Breast epithelium (tissue), 3 donors: ENCODE data around the gene ZCCHC14.

Source experiments
- POLR2A ChIP-seq: fragments of 450-650 bp; IDR thresholded peaks from one replicate; pipeline ENCODE4 v1.6.1; 2016; ENCODE audit warnings: antibody characterized with exemption, mild to moderate bottlenecking, moderate library complexity
- POLR2AphosphoS5 ChIP-seq, 3 donors: sonication (generic); formaldehyde crosslinking; IDR thresholded peaks; one replicate each; pipeline ENCODE4 v1.6.1; 2017; ENCODE audit warnings: antibody characterized with exemption in 3 of 3
- TF ChIP-seq, protein P1 (sequence below), 3 donors: fragments of 450-650 bp; IDR thresholded peaks; one replicate each; pipeline ENCODE4 v1.5.1; 2016 to 2017; ENCODE audit warnings: antibody characterized with exemption in 3 of 3, mild to moderate bottlenecking in 3 of 3, moderate library complexity in 3 of 3

DNA sequence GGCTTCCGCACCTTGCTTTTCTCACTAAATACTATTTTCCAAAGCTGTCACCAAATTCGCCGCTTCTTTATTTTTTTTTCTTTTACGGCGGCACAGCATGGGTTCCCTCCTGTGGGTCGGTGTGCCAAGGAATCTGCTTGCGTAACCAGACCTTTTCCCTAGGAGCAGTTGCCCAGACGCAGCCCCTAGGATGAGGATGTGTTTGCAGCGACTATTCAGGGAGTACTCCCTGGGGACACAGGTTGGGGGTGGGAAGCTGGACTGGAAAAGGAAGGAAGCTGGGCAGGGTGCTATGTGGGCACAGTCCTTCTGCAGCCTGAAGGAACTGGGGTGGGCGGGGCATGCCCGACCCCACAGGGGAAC is 49.0 kb upstream of the ZCCHC14 start:
- TF ChIP-seq POLR2A (no peak), POLR2AphosphoS5 (IDR thresholded peaks at IDR 0.05) (no peak)
- TF ChIP-seq, protein P1, sequence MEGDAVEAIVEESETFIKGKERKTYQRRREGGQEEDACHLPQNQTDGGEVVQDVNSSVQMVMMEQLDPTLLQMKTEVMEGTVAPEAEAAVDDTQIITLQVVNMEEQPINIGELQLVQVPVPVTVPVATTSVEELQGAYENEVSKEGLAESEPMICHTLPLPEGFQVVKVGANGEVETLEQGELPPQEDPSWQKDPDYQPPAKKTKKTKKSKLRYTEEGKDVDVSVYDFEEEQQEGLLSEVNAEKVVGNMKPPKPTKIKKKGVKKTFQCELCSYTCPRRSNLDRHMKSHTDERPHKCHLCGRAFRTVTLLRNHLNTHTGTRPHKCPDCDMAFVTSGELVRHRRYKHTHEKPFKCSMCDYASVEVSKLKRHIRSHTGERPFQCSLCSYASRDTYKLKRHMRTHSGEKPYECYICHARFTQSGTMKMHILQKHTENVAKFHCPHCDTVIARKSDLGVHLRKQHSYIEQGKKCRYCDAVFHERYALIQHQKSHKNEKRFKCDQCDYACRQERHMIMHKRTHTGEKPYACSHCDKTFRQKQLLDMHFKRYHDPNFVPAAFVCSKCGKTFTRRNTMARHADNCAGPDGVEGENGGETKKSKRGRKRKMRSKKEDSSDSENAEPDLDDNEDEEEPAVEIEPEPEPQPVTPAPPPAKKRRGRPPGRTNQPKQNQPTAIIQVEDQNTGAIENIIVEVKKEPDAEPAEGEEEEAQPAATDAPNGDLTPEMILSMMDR (IDR thresholded peaks at IDR 0.05) = no peak
